Inferior parietal cortex (tissue), 1 donor: Measurements from ENCODE around the gene CPEB3.
"Not testable (repeated sequence)": the region's sequence is repeated elsewhere in the genome, so short reads cannot be mapped to it uniquely, and the experiment has no call there.

Source experiments
- DNase-seq: peaks from one replicate; pipeline ENCODE4 v3.0.0-alpha.2; 2016; ENCODE audit errors: extremely low spot score

CPEB3 gene

GRCh38 chr10:92290837-92291615, at the start of gene CPEB3, which contains the start of gene MARCHF5:
Gene CPEB3, minus strand, starts transcription at chr10:92291078. Its CDS starts 50,728 bp downstream, at chr10:92240350.
Gene MARCHF5, plus strand, starts transcription at chr10:92291167. Its CDS starts 328 bp downstream, at chr10:92291495.
- DNase-seq, result peak; percentile 90

GRCh38 chr10:92329927-92330326, 39.0 kb upstream of the CPEB3 start:
- not testable (repeated sequence) for DNase-seq

GRCh38 chr10:92328993-92329392, 38.1 kb upstream of the CPEB3 start:
- no peak for DNase-seq

GRCh38 chr10:92327445-92328433, 36.9 kb upstream of the CPEB3 start:
- no peak for DNase-seq

GRCh38 chr10:92323079-92323478, 32.2 kb upstream of the CPEB3 start:
- no peak for DNase-seq

- no peak for DNase-seq
Measured at GRCh38 chr10:92316610-92317009, 25.7 kb upstream of the CPEB3 start.

- DNase-seq, result no peak
Measured at GRCh38 chr10:92313750-92314149, 22.9 kb upstream of the CPEB3 start.

GRCh38 chr10:92309272-92309671, 18.4 kb upstream of the CPEB3 start:
- no peak for DNase-seq

- no peak for DNase-seq
Measured at GRCh38 chr10:92305133-92306072, 14.5 kb upstream of the CPEB3 start.

- no peak for DNase-seq
Measured at GRCh38 chr10:92304061-92304460, 13.2 kb upstream of the CPEB3 start.

- DNase-seq, result no peak
Measured at GRCh38 chr10:92303096-92303495, 12.2 kb upstream of the CPEB3 start.

- no peak for DNase-seq
Measured at GRCh38 chr10:92298487-92298886, 7.6 kb upstream of the CPEB3 start.

GRCh38 chr10:92291921-92292845, 1.3 kb upstream of the CPEB3 start:
- peak; percentile 56 for DNase-seq

- DNase-seq, result no peak
Measured at GRCh38 chr10:92291616-92291865, 663 bp upstream of the CPEB3 start.

GRCh38 chr10:92290076-92290836, 622 bp downstream of the CPEB3 start:
- peak; percentile 47 for DNase-seq

GRCh38 chr10:92284112-92284704, 6.7 kb downstream of the CPEB3 start:
- no peak for DNase-seq

GRCh38 chr10:92278996-92279696, 11.7 kb downstream of the CPEB3 start:
- no peak for DNase-seq

- DNase-seq, result no peak
Measured at GRCh38 chr10:92274071-92274470, 16.8 kb downstream of the CPEB3 start.

GRCh38 chr10:92268748-92269147, 22.1 kb downstream of the CPEB3 start:
- no peak for DNase-seq
